ENCODE results near the gene PTPRT.

DNA sequence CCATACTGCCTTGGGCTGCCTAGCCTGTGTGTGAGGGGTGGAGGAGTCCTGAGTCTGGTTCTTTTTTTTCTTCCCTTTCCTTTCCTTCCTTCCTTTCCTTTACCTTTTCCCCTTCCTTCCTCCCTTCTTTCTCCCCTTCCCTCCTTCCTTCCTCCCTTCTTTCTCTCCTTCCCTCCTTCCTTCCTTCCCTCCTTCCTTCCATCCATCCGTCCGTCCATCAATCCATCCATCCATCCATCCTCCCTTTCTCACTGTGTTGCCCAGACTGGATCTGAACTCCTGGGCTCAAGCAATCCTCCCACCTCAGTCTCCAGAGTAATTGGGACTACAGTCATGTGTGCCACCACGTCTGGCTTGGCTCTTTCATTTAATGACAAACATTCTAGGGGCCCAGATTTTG, 820.8 kb downstream of the PTPRT start:
- no peak for TF ChIP-seq EZH2 (IDR thresholded peaks at IDR 0.05; ENCODE audit: low read length, unreplicated experiment)
- TF ChIP-seq, protein P1, sequence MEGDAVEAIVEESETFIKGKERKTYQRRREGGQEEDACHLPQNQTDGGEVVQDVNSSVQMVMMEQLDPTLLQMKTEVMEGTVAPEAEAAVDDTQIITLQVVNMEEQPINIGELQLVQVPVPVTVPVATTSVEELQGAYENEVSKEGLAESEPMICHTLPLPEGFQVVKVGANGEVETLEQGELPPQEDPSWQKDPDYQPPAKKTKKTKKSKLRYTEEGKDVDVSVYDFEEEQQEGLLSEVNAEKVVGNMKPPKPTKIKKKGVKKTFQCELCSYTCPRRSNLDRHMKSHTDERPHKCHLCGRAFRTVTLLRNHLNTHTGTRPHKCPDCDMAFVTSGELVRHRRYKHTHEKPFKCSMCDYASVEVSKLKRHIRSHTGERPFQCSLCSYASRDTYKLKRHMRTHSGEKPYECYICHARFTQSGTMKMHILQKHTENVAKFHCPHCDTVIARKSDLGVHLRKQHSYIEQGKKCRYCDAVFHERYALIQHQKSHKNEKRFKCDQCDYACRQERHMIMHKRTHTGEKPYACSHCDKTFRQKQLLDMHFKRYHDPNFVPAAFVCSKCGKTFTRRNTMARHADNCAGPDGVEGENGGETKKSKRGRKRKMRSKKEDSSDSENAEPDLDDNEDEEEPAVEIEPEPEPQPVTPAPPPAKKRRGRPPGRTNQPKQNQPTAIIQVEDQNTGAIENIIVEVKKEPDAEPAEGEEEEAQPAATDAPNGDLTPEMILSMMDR (conservative IDR thresholded peaks at IDR 0.05; ENCODE audit: low read depth, low read length), result no peak
- TF ChIP-seq EZH2phosphoT487 (IDR thresholded peaks at IDR 0.05; ENCODE audit: borderline replicate concordance, low read length), result no peak

Data from PC-3 (cell line).